ENCODE results near the gene SIX4.

- no peak for TF ChIP-seq EZH2 (IDR thresholded peaks at IDR 0.05; ENCODE audit: low read depth, unreplicated experiment)
- no peak for TF ChIP-seq CTCF (conservative IDR thresholded peaks at IDR 0.05; ENCODE audit: low read depth in 2 of 2)
- TF ChIP-seq POLR2AphosphoS5 (IDR thresholded peaks at IDR 0.05; ENCODE audit: low read depth): no peak
- TF ChIP-seq ZNF114 (CRISPR knock-in tag; IDR thresholded peaks at IDR 0.05): no peak
- no peak for TF ChIP-seq REST (IDR thresholded peaks at IDR 0.05; ENCODE audit: unreplicated experiment)
- TF ChIP-seq EZH2phosphoT487 (IDR thresholded peaks at IDR 0.05; ENCODE audit: unreplicated experiment): no peak
- no peak for TF ChIP-seq CREB1 (CRISPR knock-in tag; IDR thresholded peaks at IDR 0.05; ENCODE audit: low read depth)
Observed at GRCh38 chr14:60700598-60700997, 23.6 kb downstream of the SIX4 start.
